HL-60 (cell line): Measurements from ENCODE around the gene STOML1.

Source experiments
- DNase-seq, 2 experiments: peaks; one replicate each; pipeline ENCODE4 v3.0.0-alpha.2; 2010 to 2020; ENCODE audit warnings: low read depth in 1 of 2, low spot score in 1 of 2
- H3K27ac ChIP-seq: fragments of 250-450 bp; sonication (Bioruptor Pico); replicated peaks from 2 replicates; pipeline ENCODE4 v1.5.1; 2020; ENCODE audit warnings: mild to moderate bottlenecking, moderate library complexity
- H3K27me3 ChIP-seq: fragments of 250-450 bp; sonication (Bioruptor Pico); 2 replicates; pipeline ENCODE4 v1.5.1; 2021; ENCODE audit warnings: mild to moderate bottlenecking, moderate library complexity; ENCODE audit not compliant: insufficient read depth, poor library complexity, severe bottlenecking
- H3K4me3 ChIP-seq: replicated peaks from 2 replicates; pipeline ENCODE4 v1.5.1; 2011; ENCODE audit warnings: mild to moderate bottlenecking, control low read depth, low read length; ENCODE audit not compliant: insufficient read depth
- CTCF ChIP-seq: IDR thresholded peaks from one replicate; pipeline ENCODE4 v1.5.1; 2011; ENCODE audit warnings: low read length, control low read depth, inconsistent platforms; ENCODE audit not compliant: insufficient read depth
- GABPA ChIP-seq: IDR thresholded peaks from 2 replicates; pipeline ENCODE4 v1.6.1; 2012; ENCODE audit warnings: low read depth
- POLR2AphosphoS5 ChIP-seq: IDR thresholded peaks from 2 replicates; pipeline ENCODE4 v1.6.1; 2012; ENCODE audit warnings: low read depth
- REST ChIP-seq: IDR thresholded peaks from 2 replicates; pipeline ENCODE4 v1.6.1; 2012; ENCODE audit warnings: low read depth; ENCODE audit not compliant: insufficient replicate concordance
- SPI1 ChIP-seq: IDR thresholded peaks from 2 replicates; pipeline ENCODE4 v1.6.1; 2012; ENCODE audit warnings: low read depth, mild to moderate bottlenecking, borderline replicate concordance

Gene STOML1

GRCh38 chr15:73935547-73935946 lies 56.5 kb downstream of the STOML1 start:
- no peak overlapping the region for H3K4me3 ChIP-seq
- peaks cover 3% of the 10 kb centered on the region for H3K27me3 ChIP-seq
- no peak overlapping the region for H3K27ac ChIP-seq
- no peak for DNase-seq
- no peak for TF ChIP-seq CTCF
- TF ChIP-seq REST: no peak
- TF ChIP-seq POLR2AphosphoS5: no peak
- no peak for TF ChIP-seq GABPA
- no peak for TF ChIP-seq SPI1

- H3K27me3 ChIP-seq: peaks cover 3% of the 10 kb centered on the region
- no peak overlapping the region for H3K27ac ChIP-seq
- no peak for DNase-seq
- H3K4me3 ChIP-seq: no peak overlapping the region
- TF ChIP-seq POLR2AphosphoS5 (no peak), GABPA (no peak), REST (no peak), SPI1 (no peak), CTCF (no peak)
Measured at GRCh38 chr15:73934281-73934680, 57.8 kb downstream of the STOML1 start.

- Histone ChIP-seq H3K27me3 (peaks cover 11% of the 10 kb centered on the region), H3K4me3 (no peak overlapping the region), H3K27ac (no peak overlapping the region)
- no peak for DNase-seq
- no peak for TF ChIP-seq CTCF
- TF ChIP-seq REST: no peak
- TF ChIP-seq GABPA: no peak
- no peak for TF ChIP-seq SPI1
- TF ChIP-seq POLR2AphosphoS5: no peak
Measured at GRCh38 chr15:73932381-73933191, 59.5 kb downstream of the STOML1 start.
